ENCODE measurements around the gene APCDD1L. TPM values are rescaled to one million over a fixed set of nuclear protein-coding genes. Genes with fewer than 3 reads are reported as not detected.
"Not testable (repeated sequence)": the region's sequence is repeated elsewhere in the genome, so short reads cannot be mapped to it uniquely, and the experiment has no call there.

APCDD1L gene
- total RNA-seq, 1 donor from 2014 or later = not detected

DNA sequence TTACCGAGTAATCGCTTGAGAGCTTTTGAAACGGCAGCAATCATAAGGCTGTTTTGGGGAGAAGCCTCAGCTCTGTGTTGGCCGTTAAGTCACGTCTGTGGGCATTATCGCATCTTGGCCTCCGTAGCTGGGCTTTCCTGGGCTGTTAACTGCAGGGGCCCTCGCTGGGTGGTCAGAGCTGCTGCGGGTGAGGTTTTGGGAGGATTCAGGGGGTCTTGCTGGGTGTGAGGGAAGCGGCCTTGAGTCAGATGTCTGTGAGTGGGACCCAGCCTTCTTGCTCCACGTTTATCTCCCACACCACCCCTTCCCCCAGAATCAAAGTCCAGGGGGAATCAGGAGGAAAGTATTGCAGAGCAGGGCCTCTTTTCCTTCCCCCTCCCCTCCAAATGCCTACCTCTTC is 3.2 kb upstream of the APCDD1L start:
- FAIRE-seq = no peak
- DNase-seq (ENCODE audit: low spot score in 2 of 2) = no peak

DNA sequence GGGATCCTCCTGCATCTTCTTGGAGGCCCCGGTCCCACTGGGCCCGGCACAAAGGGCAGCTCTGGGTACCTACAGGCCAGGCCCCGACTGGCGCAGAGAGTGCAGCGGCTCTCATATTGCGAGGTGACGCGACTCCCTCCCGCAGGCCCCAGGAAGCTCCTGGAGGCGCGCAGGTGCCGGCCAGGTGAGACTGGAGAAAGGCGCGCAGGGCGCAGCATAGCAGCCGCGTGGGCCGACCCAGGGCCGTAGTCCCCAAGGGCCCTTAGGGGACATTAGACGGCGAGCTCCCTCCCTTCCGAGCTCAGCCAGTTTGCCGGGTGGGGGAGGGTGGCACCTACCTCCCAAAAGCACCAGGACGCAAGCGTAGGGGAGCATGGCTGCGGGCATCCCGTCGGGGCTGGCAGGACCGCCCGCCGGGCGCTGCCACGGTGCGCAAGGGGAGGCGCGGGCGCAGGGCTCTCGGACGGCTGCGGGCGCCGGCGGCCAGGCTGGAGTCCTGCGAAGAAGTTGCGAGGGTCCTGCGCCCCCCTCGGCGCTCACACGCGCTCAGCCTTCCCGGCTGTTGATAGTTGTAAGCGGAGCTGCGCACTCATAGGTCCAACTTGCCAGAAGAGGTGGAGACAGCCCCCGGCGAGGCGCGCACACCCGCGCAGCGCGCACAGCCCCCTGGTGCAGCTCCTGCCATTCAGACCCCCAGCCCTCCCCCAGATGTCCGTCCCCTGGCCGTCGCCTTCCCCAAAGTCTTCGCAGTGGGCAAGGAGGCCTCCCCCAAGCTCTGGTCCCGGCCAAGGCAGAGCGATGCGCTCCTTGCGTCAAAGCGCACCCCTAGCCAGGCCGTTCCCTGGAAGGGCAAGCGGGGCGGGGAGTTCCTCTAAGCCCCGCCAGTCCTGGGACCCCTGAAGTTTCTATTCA is 622 bp downstream of the APCDD1L start:
- FAIRE-seq (no peak), DNase-seq (ENCODE audit: low spot score in 2 of 2) (no peak)

DNA sequence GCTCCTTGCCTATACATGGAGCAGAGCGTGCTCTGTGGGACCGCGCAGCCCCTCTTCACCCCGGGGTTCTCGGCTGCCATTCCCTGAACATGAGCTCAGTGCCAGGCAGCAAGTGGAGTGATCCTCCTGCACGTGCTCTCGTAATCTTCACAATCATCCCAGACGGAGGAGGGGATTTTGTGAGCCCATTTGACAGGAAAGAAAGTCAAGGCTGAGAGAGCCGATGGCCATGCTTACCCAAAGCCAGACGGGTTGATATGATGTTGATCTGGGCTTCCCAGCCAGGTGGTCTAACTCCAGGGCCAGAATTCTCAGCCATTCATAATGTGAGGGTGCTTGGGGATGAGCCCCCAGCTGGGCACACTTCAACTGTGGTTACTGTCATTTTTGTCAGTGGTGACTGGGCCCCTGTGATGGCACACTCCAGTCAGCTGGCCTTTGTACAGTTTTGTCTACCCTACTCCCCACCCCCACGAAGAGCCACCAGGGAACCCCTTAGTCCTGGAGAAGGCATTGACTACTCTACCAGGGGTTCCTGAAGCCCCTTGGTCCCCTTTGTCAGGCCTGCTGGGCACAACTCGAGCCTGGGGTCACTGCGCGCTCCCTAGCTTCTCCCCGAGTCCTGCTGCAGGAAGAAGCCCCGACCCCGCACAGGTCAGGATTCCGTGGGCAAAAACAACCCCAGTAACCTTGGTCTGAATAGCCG is 1.5 kb downstream of the APCDD1L start:
- no peak for FAIRE-seq
- no peak for DNase-seq (ENCODE audit: low spot score in 2 of 2)

DNA sequence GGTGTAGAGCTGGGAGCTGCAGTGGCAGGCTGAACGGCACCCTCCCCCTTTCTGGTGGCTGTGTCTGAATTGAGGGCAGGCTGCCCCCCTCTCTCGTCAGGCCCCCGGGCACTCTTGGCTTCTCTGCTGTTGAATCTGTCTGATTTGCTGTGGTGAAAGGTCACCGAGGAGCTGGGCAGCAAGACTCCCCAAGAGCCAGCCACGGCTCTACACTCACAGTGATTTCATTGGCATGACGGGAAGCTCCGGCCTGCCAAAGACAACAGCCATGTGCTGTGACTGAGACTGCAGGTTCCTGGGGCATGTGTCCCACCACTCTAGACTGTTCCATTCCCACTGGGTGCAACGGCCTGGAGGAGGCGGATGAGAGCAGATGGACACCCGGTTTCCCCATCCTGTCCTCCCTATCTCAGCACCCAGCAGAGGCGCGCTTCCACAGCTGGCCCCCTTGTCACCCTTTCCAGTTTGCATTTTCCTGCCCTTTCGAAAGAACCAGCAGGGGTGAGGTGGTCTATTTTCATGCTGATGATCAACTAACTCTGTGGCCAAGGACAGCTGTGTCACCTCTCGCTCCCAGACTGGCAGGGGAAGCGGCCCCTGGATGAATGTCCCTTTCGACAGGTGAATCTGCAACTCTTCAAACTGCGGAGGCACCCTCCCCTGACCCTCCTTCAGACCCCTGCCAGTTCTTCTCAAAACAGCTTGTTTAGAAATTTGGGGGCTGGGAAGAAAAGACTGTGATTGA is 2.2 kb downstream of the APCDD1L start:
- DNase-seq (ENCODE audit: low spot score in 2 of 2) = no peak

DNA sequence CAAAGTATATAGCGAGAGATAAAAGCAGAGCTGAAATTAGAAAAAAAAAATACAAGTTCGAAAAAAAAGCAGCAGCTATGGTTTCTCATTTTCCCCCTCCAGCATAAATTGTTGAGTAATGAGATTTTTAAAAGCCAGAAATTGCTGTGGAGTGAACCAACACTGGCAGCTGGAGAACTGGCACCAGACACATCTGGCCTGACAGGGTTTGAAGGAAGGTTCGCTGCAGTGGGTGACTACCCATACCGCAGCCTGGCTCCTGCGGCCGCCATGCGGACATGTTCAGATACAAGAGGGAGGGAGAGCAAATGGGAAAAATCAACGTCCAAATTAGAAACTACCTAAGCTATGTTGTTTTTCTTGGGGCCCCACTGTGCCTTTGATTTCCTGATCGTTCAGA is 3.3 kb downstream of the APCDD1L start:
- no peak for FAIRE-seq
- no peak for DNase-seq (ENCODE audit: low spot score in 2 of 2)

More for the DNA sequence above, 2.2 kb downstream of the APCDD1L start:
- FAIRE-seq = no peak

DNA sequence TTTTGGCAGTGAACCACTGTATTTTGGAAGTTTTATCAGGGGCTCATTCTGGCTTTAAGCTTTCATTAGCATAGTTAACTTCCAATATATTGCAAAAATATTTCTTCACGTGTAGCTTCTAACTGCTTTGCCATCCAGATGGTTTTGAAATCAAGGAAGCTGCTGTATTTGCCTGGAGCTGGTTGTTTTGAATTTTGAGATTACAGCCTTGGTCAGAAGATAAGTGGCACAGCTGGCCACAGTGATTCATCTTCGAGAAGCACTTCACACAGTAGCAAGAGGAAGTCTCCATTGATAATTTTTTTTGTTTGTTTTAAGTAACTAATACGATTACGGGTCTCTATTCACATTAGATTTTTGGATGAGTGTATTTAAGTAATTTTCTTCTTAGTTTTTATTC is 3.8 kb downstream of the APCDD1L start:
- no peak for DNase-seq (ENCODE audit: low spot score in 2 of 2)

DNA sequence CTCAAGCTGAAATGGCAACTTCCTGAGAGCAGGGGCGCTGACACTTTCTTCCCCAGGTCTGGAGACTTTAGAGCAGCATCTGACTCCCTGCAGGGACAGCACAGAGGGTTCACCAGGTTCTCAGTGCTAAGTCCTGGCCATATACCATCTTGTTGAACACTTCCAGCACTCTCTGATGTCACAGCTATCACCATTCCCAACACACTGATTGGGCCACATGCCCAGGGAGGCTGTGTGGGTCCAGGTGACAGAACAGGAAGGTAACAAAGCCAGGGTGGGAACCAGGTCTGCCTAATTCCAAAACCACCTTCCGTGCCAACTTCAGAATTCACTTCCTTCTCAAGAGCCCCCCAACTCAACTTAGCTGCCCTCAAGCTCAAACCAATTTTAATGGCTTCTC is 4.3 kb downstream of the APCDD1L start:
- DNase-seq (ENCODE audit: low spot score in 2 of 2) = no peak
- no peak for FAIRE-seq

More for the DNA sequence above, 3.8 kb downstream of the APCDD1L start:
- FAIRE-seq = no peak

DNA sequence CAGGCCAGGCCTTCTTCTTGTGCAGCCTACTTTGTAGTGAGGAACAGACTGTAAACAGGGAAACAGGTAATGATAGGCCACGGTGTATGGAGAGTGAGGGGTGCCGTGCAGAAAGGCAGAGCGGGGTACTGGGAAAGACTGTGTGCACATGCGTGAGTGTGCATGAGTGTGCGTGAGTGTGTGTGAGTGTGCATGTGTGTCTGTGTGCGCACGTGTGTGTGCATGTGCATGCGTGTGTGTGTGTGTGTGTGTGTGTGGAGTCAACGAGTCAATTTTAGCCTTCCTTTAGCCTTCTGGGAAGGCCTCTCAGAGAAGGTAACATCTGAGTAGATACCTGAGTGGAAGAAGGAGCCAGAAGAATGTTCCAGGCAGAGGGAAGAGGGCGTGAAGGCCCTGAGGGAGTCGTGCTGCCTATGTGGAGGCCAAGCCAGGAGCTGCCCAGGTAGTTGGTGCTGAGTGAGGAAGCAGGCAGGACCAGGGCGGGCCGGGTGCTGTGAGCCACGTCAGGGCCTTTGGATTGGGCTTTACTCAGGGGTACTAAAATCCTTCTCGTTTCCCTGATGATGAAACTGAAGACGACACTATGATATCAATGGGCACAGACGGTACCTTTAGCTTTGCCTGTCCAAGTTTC is 6.3 kb downstream of the APCDD1L start:
- DNase-seq (ENCODE audit: low spot score in 2 of 2) = no peak
- FAIRE-seq = no peak

DNA sequence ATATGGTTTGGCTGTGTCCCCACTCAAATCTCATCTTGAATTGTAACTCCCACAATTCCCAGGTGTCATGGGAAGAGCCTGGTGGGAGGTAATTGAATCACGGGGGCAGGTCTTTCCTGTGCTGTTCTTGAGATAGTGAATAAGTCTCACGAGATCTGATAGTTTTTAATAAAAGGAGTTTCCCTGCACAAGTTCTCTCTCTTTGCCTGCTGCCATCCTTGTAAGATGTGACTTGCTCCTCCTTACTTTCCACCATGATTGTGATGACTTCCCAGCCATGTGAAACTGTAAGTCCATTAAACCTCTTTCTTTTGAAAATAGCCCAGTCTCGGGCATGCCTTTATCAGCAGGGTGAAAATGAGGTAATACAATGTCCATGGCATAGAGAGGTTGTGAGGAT is 8.2 kb downstream of the APCDD1L start:
- FAIRE-seq; DNase-seq (ENCODE audit: low spot score in 2 of 2): not testable (repeated sequence)

DNA sequence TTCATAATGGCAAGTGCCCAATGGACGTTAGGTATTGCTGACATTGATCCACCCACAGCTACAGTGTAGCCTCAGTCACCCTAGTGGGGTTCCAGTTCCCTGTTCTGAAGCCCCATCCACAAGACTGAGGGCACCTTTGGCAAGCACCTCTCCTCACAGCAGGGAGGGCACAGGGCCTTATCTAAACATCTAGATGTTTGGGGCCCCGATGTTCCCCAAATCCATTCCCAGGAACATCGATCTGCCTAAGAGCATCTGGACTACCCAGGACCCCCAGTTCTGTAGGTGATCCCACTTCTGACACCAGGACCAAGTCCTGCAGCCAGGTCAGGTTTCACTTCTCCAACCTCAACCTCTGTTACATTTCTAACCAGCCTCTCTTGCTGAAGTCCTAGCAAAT is 10.6 kb downstream of the APCDD1L start:
- FAIRE-seq (no peak), DNase-seq (ENCODE audit: low spot score in 2 of 2) (no peak)

DNA sequence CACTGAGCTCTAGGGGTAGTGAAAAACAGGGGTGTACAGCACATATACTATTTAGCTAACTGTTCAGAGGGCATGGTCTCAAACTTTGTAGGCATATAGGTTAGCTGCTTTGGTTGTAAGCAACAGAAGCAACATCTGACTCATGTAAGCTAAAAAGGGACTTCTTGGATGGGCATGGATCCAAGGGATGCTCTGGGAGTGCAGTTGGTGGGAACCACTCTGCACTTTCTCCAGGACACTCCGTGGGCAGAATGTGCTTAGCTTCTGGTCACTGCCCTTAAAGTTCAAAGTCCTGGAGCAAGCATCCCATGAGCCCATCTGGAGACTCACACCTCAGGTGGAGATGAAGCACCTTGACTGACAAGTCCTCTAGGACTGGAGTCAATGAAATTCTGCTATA is 11.5 kb downstream of the APCDD1L start:
- FAIRE-seq (no peak), DNase-seq (ENCODE audit: low spot score in 2 of 2) (no peak)

DNA sequence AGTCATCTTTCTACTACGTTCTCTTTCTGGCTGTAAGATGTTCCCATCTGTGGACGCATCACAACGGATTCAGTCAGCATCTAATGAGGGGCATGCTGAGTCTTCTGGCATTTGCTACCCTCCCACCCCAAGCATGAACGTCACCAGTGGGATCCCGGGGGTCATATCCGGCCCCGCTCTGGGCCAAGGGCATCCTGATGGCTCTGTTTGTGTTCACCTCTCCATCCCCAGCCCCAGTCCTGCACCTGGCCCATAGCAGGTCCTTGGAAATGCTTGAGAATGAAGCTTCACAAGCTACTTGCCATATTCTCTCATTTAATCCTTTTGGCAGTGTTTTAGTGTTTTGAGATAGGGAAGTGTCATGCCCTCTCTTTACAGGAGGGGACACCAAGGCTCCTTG is 14.9 kb downstream of the APCDD1L start:
- no peak for DNase-seq (ENCODE audit: low spot score in 2 of 2)
- FAIRE-seq = no peak

DNA sequence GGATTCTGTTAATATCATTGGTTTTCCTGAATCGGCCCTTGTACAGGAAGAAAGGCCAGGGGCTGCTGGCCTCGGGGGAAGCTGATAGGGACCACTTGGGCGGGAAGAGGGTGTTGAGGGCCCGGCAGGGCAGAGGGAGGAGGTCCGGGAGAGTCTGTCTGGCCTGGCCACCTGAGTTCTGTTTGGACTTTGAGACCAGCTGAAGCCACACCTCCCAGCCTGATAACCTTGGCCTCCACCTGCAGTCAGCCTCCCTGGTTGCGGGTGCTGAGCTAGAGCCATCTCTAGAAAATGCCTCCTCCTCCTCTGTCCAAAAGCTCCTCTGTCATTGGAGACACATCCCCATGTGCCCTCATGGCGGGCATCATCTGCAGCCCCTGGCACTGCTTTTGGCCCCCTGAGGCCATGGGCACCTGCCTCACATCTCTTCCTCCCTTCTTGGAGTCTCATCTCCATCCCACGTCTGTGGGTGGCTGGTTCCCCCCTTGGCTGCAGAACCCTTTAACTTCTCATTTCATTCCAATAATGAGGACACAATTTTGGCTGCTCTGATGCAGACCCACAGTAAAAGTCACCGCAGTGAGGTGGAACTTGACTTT is 16.6 kb downstream of the APCDD1L start:
- no peak for DNase-seq (ENCODE audit: low spot score in 2 of 2)
- no peak for FAIRE-seq

DNA sequence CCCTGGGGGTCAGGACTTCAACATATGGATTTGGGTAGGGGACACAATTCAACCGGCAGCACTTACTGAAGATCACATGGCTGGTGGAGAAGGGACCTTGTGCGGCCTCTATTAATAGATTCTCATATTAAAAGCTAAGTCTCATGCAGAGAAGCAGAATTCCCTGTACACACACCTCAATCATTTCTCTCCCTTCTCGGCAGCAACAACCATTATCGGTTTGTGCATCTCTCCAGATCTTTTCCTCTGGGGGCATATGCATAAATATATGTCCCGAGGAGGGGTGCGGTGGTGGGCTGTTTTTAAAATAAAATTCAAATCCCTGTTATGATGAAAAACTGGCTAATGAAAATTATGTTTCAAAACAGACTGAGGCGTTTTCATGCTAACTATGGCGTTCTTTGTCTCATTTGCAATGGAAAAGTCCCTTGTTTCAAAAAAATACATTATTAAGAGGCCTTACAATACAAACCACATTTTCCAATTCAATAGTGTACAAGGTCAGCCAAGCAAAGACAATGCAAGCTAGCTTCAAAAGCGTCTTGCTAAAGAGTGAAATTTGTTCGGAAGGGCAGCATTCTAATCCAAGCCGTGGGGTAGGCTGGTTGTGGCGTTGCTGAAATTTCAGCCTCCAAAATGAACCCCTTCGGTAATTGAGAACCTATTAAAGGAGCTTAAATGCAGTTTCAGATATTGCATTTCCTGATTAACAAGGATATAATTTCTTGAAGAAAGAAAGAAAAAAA is 17.3 kb downstream of the APCDD1L start:
- FAIRE-seq = no peak
- no peak for DNase-seq (ENCODE audit: low spot score in 2 of 2)

DNA sequence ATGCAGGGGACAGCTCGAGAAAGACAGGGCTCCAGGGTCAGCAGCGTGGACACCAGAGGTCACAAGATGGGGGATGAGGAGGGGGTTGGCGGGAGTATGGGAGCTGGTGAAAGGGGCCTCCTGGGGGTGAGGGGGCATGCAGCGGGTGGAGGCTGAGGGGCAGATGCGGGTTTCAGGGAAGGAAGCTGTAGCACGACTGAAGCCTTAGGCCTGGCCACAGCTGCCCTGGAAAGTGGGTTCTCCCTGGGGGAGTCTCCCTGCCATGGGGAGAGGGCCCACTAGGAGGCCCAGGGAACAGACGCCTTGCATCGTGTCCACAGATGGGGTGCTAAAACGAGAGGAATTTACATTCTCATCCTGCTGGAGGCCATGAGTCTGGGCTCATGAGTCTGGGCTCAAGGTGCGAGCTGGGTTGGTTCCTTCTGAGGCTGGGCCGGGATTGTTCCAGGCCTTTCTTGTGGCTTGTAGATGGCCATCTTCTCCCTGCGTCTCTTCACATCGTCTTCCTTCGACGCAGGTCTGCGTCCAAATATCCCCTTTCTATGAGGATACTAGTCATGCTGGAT is 18.0 kb downstream of the APCDD1L start:
- DNase-seq (ENCODE audit: low spot score in 2 of 2) = no peak
- FAIRE-seq = no peak

DNA sequence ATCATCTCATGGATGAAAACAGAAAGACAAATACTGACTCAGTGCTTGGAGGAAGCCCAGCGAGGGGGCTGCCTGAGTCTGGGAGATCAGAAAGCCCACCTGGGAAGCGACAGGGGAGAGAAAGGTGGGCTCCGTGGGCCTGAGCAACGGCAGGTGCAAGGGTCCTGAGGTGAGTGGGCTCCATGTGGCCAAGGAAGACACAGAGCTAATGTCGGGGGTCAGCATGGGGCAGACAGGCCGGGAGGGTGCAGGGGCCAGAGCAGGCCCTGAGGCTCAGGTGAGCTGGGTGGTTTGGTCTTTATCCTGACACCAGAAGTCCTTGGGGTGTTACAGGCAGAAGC is 18.8 kb downstream of the APCDD1L start:
- FAIRE-seq = no peak

DNA sequence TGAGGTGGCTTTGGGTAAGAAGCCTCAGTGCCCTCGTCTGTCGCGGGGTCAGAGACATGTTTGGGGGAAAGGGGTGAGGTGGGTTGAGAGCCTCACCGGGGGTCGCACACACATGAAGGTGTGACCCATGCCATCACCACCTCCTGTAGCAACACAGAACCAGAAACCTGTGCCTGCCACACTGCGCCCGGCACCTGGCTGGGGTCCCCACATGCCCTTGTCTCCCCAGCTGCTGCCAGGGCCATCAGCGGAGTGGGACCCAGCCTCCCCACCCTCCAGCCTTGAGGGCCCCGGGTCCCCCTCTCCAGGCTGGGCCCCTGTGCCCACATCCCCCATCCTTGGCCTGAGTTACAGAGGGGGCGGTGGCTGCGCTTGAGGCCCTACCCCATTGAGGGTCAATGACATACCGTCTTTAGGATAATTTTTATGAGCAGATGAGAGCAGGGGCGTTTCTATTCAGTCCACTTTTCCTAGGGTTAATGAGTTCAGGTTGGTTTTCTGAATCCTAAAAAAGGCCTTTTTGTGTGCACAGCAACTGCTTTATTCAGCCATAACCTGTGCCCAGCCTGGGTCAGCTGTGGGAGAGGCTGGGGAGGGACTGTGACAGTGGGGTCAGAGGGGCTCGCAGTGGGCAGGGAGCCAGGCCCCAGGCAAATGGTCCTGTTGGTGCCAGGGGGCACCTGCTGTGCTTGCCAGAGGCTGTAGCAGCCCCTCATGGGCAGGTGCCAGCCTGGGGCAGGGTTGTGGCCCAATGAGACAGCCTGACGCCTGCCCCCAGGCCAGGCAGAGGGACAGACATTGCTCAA is 19.4 kb downstream of the APCDD1L start:
- no peak for FAIRE-seq

More for the DNA sequence above, 18.8 kb downstream of the APCDD1L start:
- no peak for DNase-seq (ENCODE audit: low spot score in 2 of 2)

DNA sequence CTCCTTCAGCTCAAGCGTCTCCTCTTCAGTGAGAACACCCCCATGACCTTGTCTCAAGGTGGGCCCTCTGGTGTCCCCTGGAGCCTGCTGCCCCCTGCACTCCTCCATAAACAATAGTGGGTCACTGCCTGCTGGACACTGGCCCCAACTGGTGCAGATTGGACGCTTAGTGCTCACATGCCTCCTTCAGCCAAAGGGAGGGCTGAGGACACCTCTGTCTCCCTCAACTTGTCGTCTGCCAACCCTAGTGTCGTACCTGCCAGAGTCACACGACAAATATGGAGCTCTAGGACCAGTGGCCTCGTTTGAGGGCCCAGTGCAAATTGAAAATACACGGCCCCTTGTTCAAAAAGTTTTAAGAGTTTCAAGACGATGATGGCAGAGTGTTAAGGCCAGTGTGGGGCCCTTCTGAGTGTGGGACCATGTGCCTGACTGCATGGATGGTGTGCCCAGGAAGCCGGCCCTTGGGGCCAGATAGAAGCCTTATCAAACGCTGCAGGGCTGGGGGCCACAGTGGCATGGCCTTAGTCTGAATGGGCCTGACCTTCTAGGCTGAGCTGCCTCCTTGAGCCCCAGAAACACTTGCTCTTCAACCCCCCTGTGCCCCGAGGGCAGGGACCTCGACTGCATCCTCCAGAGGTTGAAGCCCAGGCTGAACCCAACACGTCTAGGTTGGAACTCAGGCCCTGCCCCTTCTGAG is 20.1 kb downstream of the APCDD1L start:
- FAIRE-seq (no peak), DNase-seq (ENCODE audit: low spot score in 2 of 2) (no peak)

More for the DNA sequence above, 19.4 kb downstream of the APCDD1L start:
- no peak for DNase-seq (ENCODE audit: low spot score in 2 of 2)
